Naive B cell (primary cell): ENCODE results near the gene DERA. TPM values are rescaled to one million over a fixed set of nuclear protein-coding genes. Genes with fewer than 3 reads are reported as not detected.
"Not testable (repeated sequence)": the region's sequence is repeated elsewhere in the genome, so short reads cannot be mapped to it uniquely, and the experiment has no call there.

Source experiments
- ATAC-seq, 2 donors: fragments of 150-1000 bp; cut with Tn5 transposase; 2 replicates each; pipeline ENCODE4 v1.10.0; 2021; ENCODE audit warnings: low read depth in 2 of 2, mild to moderate bottlenecking in 2 of 2, moderate library complexity in 2 of 2
- DNase-seq: peaks from one replicate; pipeline ENCODE4 v3.0.0; 2022
- H3K27ac Mint-ChIP-seq, 6 donors: one replicate each; pipeline ENCODE4 v1.8.0; 2020 to 2022; ENCODE audit warnings: mild to moderate bottlenecking in 6 of 6, mixed read lengths in 6 of 6, moderate library complexity in 5 of 6, inconsistent platforms in 2 of 6
- H3K27me3 Mint-ChIP-seq, 3 donors: one replicate each; pipeline ENCODE4 v1.8.0; 2021 to 2022; ENCODE audit warnings: mixed read lengths in 3 of 3, mild to moderate bottlenecking in 1 of 3
- H3K36me3 Mint-ChIP-seq, 2 donors: one replicate each; pipeline ENCODE4 v1.8.0; 2020 to 2022; ENCODE audit warnings: mixed read lengths in 2 of 2, inconsistent platforms in 1 of 2, mild to moderate bottlenecking in 1 of 2
- H3K4me1 Mint-ChIP-seq, 3 donors: one replicate each; pipeline ENCODE4 v1.8.0; 2020 to 2022; ENCODE audit warnings: mixed read lengths in 3 of 3, inconsistent platforms in 1 of 3, mild to moderate bottlenecking in 1 of 3, moderate library complexity in 1 of 3
- H3K4me3 Mint-ChIP-seq, 8 donors: one replicate each; pipeline ENCODE4 v1.8.0; 2020 to 2022; ENCODE audit warnings: mild to moderate bottlenecking in 8 of 8, mixed read lengths in 8 of 8, moderate library complexity in 8 of 8, inconsistent platforms in 2 of 8
- H3K9me3 Mint-ChIP-seq, 7 donors: one replicate each; pipeline ENCODE4 v1.8.0; 2020 to 2022; ENCODE audit warnings: mixed read lengths in 7 of 7, mild to moderate bottlenecking in 5 of 7, inconsistent platforms in 2 of 7, moderate library complexity in 1 of 7
- polyA plus RNA-seq, 6 donors: library from polyadenylated mRNA; unstranded; fragments of 300-500 nt; fragmentation: Illumina TruSeq; gene quantifications; one replicate each; pipeline ENCODE4 v1.2.3, GENCODE V29; 2021; ENCODE audit warnings: low read depth in 6 of 6

DERA gene
- polyA plus RNA-seq, 6 donors from 2014 or later, result 40.4 to 51.5 (median 46.9) TPM

DNA sequence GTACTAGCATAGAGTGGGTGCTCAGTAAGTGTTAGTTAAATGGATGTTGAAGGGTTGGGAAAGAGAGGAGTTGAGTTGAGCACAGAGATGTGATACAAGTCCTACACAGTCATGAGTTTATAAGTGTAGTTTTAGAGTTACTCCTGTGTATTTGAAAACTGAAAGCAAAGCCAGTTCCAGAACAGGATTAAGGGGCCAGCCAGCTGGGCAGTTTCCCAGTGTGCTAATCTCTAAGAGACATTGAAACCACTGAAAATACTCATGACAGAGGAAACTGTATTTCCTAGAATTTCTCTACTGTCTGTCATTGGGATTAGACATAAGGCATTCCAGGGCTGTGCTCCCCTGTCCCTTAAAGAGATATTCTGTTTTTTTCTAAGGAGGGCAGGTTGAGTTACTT is 101.0 kb downstream of the DERA start:
- no peak overlapping the region for H3K4me3 Mint-ChIP-seq
- H3K9me3 Mint-ChIP-seq, result peaks cover 6 to 53% (median 40%) of the 10 kb centered on the region in 7 donors
- H3K4me1 Mint-ChIP-seq, result no peaks in the 10 kb centered on the region
- no peaks in the 10 kb centered on the region for H3K27me3 Mint-ChIP-seq
- peaks cover 50 to 60% of the 10 kb centered on the region in 2 donors for H3K36me3 Mint-ChIP-seq
- no peak overlapping the region for H3K27ac Mint-ChIP-seq
- DNase-seq (no peak), ATAC-seq (no peak)

DNA sequence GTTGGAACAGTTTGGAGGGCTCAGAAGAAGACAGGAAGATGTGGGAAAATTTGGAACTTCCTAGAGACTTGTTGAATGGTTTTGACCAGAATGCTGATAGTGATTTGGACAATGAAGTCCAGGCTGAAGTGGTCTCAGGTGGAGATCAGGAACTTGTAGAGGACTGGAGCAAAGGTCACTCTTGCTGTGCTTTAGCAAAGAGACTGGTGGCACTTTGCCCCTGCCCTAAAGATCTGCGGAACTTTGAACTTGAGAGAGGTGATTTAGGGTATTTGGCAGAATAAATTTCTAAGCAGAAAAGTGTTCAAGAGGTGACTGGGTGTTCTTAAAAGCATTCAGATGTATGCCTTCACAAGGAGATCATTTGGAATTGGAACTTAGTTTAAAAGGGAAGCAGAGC is 102.6 kb downstream of the DERA start:
- not testable (repeated sequence) for ATAC-seq, DNase-seq, H3K27me3 Mint-ChIP-seq, H3K4me1 Mint-ChIP-seq
- Mint-ChIP-seq H3K4me3 (peak overlapping the region in 1 of 8 donors; percentile 41), H3K27ac (peak overlapping the region in 1 of 6 donors; percentile 9), H3K36me3 (peaks cover 50 to 58% of the 10 kb centered on the region in 2 donors), H3K9me3 (peaks cover 6 to 53% (median 40%) of the 10 kb centered on the region in 7 donors)

DNA sequence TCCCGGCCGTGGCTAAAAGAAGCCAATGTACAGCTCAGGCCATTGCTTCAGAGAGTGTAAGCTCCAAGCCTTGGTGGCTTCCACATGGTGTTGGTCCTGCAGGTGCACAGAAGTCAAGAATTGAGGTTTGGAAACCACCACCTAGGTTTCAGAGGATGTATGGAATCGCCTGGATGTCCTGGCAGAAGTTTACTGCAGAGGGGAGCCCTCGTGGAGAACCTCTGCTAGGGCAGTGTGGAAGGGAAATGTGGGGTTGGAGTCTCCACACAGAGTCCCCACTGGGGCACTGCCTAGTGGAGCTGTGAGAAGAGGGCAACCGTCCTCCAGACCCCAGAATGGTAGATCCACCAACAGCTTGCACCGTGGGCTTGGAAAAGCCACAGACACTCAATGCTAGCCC is 103.3 kb downstream of the DERA start:
- not testable (repeated sequence) for H3K4me3 Mint-ChIP-seq, DNase-seq, H3K4me1 Mint-ChIP-seq, ATAC-seq, H3K27me3 Mint-ChIP-seq, H3K27ac Mint-ChIP-seq
- H3K9me3 Mint-ChIP-seq, result peaks cover 6 to 53% (median 40%) of the 10 kb centered on the region in 7 donors
- peaks cover 54 to 65% of the 10 kb centered on the region in 2 donors for H3K36me3 Mint-ChIP-seq

DNA sequence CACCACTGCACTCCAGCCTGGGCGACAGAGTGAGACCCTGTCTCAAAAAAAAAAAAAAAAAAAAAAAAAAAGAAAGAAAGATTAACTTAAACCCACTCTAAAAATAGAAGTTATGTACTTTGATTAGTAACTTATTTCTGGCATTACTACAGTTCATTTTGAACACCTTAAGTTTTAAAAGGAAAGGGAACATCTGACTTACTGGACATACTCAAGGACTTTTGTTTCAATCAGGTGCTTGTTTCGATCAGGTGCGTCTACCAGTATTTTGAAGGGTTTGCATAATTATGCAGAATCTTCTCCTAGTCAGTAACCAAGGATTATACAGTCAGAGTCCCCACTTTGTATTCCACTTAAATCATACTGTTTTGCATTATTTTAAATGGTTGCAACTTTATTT is 105.6 kb downstream of the DERA start:
- no peaks in the 10 kb centered on the region for H3K27me3 Mint-ChIP-seq
- ATAC-seq, result no peak
- H3K9me3 Mint-ChIP-seq, result peaks cover 17 to 67% (median 51%) of the 10 kb centered on the region in 7 donors
- H3K4me1 Mint-ChIP-seq, result peaks cover 0 to 5% (median 3%) of the 10 kb centered on the region in 3 donors
- no peak for DNase-seq
- no peak overlapping the region for H3K4me3 Mint-ChIP-seq
- H3K36me3 Mint-ChIP-seq, result peaks cover 70 to 72% of the 10 kb centered on the region in 2 donors
- no peak overlapping the region for H3K27ac Mint-ChIP-seq

DNA sequence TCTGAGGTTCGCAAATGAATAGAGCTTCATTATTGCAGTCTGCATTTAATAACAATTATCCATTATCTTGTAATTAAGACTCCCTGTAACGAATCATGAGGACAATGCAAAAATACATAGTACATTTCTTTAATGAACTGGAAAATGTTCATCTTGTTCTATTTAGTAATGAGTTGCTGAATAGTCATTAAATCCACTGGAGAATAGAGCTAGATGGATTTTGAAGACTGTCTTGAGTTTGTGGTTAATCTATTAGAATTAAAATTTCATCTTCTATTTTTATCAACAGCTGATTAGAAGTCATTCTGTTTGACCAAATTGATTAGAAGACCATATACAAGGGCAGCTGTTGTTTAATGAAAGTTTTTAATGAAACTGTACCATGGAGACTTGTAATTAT is 107.2 kb downstream of the DERA start:
- H3K27me3 Mint-ChIP-seq, result no peaks in the 10 kb centered on the region
- no peak overlapping the region for H3K27ac Mint-ChIP-seq
- H3K9me3 Mint-ChIP-seq, result peaks cover 21 to 60% (median 44%) of the 10 kb centered on the region in 7 donors
- H3K36me3 Mint-ChIP-seq, result peaks cover 66 to 73% of the 10 kb centered on the region in 2 donors
- no peak for DNase-seq
- ATAC-seq, result no peak
- peaks cover 0 to 5% (median 3%) of the 10 kb centered on the region in 3 donors for H3K4me1 Mint-ChIP-seq
- no peak overlapping the region for H3K4me3 Mint-ChIP-seq

DNA sequence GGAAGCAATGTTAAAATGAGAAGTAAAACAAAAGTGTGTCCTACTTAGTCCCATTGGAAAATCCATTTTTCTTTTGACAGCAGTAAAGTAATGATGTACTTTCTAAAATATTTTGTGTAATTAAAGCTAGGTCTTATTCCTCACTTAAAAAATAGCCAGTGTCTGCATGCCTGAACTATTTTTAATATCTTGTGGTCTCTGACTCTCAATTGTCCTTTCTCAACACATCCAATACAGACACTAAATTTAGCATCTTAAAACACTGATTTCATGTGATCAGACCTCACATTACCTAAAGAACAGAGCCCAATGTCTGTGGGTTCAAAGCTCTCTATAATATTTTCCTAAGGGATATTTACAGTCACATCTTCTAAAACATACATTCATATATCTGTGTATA is 108.0 kb downstream of the DERA start:
- no peaks in the 10 kb centered on the region for H3K27me3 Mint-ChIP-seq
- DNase-seq (no peak), ATAC-seq (no peak)
- H3K4me1 Mint-ChIP-seq, result peaks cover 0 to 5% (median 3%) of the 10 kb centered on the region in 3 donors
- H3K9me3 Mint-ChIP-seq, result peaks cover 15 to 51% (median 36%) of the 10 kb centered on the region in 7 donors
- H3K36me3 Mint-ChIP-seq, result peaks cover 66 to 71% of the 10 kb centered on the region in 2 donors
- peak overlapping the region in 1 of 6 donors; percentile 69 for H3K27ac Mint-ChIP-seq
- H3K4me3 Mint-ChIP-seq, result no peak overlapping the region

DNA sequence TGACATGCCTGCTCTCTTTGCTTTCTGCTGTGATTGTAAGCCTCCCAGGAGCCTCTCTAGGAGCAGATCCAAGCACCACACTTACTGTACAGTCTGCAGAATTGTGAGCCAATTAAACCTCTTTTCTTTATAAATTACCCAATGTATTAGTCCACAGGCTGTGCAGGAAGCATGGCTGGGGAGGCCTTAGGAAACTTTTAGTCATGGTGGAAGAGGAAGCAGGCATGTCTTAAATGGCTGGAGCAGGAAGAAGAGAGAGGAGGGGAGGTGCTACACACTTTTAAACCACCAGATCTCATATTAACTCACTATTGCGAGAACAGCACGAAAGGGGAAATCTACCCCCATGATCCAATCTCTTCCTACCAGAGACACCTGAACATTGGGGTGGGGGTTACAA is 108.9 kb downstream of the DERA start:
- H3K9me3 Mint-ChIP-seq, result peaks cover 15 to 42% (median 27%) of the 10 kb centered on the region in 7 donors
- H3K4me3 Mint-ChIP-seq, result no peak overlapping the region
- peaks cover 59 to 68% of the 10 kb centered on the region in 2 donors for H3K36me3 Mint-ChIP-seq
- no peak overlapping the region for H3K27ac Mint-ChIP-seq
- no peak for ATAC-seq
- peaks cover 0 to 5% (median 3%) of the 10 kb centered on the region in 3 donors for H3K4me1 Mint-ChIP-seq
- no peak for DNase-seq
- no peaks in the 10 kb centered on the region for H3K27me3 Mint-ChIP-seq

DNA sequence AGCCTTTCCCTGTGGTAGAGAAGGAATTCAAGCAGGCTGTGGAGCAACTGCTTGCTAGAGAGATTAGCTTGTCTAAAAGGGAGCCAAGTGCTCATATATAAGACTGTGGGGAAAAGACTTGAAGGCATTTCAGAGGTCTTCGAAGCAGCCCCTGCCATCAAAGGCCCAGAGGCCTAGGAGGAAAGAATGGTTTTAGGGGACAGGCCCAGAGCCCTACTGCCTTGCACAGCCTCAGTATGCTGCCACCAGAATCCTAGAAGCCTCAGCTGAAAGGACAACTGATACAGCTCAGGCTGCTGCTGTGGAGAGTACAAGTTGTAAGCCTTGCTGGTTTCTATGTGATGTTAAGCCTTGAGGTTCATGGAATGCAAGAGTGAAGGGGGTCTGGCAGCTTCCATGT is 109.9 kb downstream of the DERA start:
- no peaks in the 10 kb centered on the region for H3K27me3 Mint-ChIP-seq
- H3K36me3 Mint-ChIP-seq, result peaks cover 49 to 62% of the 10 kb centered on the region in 2 donors
- DNase-seq (no peak), ATAC-seq (no peak)
- no peak overlapping the region for H3K27ac Mint-ChIP-seq
- peaks cover 12 to 34% (median 18%) of the 10 kb centered on the region in 7 donors for H3K9me3 Mint-ChIP-seq
- H3K4me1 Mint-ChIP-seq, result peaks cover 0 to 5% (median 3%) of the 10 kb centered on the region in 3 donors
- H3K4me3 Mint-ChIP-seq, result no peak overlapping the region

DNA sequence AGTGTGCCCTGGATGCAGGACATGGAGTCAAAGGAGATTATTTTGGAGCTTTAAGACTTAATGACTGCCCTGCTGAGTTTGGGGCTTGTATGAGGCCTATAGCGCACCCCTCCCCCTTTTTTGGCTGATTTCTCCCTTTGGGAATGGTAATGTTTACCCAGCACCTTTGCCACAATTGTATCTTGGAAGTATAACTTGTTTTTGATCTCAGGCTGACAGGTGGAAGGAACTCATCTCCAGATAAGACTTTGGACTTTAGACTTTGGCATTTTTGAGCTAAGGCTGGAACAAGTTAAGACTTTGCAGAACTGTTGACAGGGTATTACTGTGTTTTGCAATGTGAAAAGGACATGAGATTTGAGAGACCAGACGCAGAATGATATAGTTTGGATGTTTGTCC is 110.5 kb downstream of the DERA start:
- peaks cover 0 to 5% (median 3%) of the 10 kb centered on the region in 3 donors for H3K4me1 Mint-ChIP-seq
- ATAC-seq (no peak), DNase-seq (no peak)
- no peaks in the 10 kb centered on the region for H3K27me3 Mint-ChIP-seq
- H3K27ac Mint-ChIP-seq, result no peak overlapping the region
- H3K36me3 Mint-ChIP-seq, result peaks cover 47 to 62% of the 10 kb centered on the region in 2 donors
- peaks cover 12 to 30% (median 17%) of the 10 kb centered on the region in 7 donors for H3K9me3 Mint-ChIP-seq
- no peak overlapping the region for H3K4me3 Mint-ChIP-seq

DNA sequence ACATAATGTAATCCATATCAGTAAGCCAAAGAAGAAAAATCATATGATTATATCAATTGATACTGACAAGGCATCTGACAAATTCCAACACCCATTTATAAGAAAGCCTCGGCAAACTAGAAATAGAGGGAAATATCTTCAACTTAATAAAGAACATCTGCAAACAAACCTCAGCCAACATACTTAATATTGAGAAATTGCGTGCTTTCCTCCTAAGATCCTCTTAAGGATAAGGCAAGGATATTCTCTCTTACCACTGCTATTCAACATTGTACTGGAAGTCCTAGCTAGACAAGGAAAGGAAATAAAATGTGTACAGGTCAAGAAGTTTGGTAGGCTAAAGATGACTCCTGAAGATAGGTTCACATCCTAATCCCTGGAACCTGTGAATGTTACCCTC is 115.9 kb downstream of the DERA start:
- DNase-seq, result no peak
- Mint-ChIP-seq H3K27ac (no peak overlapping the region), H3K9me3 (peaks cover 0 to 12% (median 3%) of the 10 kb centered on the region in 7 donors), H3K27me3 (no peaks in the 10 kb centered on the region), H3K4me3 (no peak overlapping the region), H3K36me3 (peaks cover 17 to 36% of the 10 kb centered on the region in 2 donors), H3K4me1 (no peaks in the 10 kb centered on the region)
- no peak for ATAC-seq

DNA sequence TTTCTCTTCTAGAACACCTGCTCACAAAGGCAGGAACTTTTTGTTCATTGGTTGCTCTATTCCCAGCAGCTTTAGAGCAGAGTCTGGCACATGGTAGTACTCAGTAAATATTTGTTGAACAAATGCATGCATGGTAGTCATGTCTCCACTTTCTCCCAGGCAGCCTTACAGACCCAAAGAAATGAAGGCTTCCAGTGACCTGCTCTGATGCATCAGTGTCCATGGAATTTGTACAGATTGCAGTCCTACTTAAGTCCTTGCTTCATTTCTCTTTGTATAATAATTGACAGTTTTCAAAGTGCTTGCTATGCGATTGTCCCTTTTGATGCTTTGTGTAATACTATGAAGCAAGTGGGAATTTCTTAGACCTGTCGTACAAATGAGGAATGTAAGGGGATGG is 119.6 kb downstream of the DERA start:
- Mint-ChIP-seq H3K4me1 (no peaks in the 10 kb centered on the region), H3K27me3 (no peaks in the 10 kb centered on the region), H3K4me3 (no peak overlapping the region), H3K27ac (peak overlapping the region in 1 of 6 donors; percentile 1), H3K9me3 (no peaks in the 10 kb centered on the region), H3K36me3 (peaks cover 27 to 32% of the 10 kb centered on the region in 2 donors)
- ATAC-seq (no peak), DNase-seq (no peak)

DNA sequence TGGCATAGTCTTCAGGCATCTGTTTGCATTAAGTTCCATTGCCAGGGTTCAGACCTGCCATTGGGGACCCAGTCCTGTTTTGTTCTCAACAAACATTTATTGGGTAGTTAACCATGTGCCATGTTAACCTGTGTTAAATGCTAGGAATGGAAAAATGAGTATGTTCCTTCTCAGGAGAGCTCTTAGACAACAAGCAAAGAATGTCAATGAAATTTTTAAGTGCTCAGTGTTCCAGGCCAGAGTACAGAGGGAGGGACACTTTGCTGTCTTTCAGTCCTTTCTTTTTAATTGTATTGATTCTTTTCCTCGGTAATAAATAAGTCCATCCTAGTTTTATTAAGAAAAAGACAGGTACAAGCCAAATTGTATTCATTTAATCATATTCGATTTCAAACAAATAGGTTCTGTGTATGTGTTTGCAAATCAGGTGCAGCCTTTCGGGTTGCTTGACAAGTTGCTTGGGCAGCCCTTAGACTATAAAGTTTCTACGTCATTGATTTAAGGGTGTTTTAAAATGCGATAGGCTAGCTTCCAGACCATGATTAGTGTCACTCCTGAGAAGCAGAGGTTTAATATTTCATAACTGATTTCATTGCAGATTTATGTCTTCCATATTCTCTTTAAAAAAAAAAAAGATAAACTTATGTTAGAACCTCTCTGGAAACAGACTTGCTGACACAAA is 123.1 kb downstream of the DERA start:
- no peaks in the 10 kb centered on the region for H3K4me1 Mint-ChIP-seq
- DNase-seq, result no peak
- no peak for ATAC-seq
- no peaks in the 10 kb centered on the region for H3K9me3 Mint-ChIP-seq
- H3K27ac Mint-ChIP-seq, result no peak overlapping the region
- H3K36me3 Mint-ChIP-seq, result peaks cover 40 to 41% of the 10 kb centered on the region in 2 donors
- no peaks in the 10 kb centered on the region for H3K27me3 Mint-ChIP-seq
- no peak overlapping the region for H3K4me3 Mint-ChIP-seq

DNA sequence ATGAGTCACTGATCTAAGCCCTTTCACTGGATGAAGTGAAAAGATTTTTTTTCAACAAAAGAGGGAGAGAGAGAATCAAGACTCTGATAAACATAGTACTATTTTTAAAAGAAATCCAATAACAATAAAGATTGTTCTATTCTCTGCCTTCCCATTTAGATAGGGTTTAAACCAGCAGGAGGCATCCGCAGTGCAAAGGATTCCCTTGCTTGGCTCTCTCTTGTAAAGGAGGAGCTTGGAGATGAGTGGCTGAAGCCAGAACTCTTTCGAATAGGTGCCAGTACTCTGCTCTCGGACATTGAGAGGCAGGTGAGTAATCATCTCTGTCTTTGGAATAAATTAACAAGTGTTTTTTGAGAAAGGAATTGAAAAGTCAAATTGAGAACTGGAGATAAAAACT is 124.9 kb downstream of the DERA start:
- DNase-seq (no peak), ATAC-seq (no peak)
- Mint-ChIP-seq H3K4me3 (no peak overlapping the region), H3K27me3 (no peaks in the 10 kb centered on the region), H3K36me3 (peaks cover 41 to 45% of the 10 kb centered on the region in 2 donors), H3K27ac (no peak overlapping the region), H3K9me3 (peaks cover 0 to 9% (median 0%) of the 10 kb centered on the region in 7 donors), H3K4me1 (no peaks in the 10 kb centered on the region)

DNA sequence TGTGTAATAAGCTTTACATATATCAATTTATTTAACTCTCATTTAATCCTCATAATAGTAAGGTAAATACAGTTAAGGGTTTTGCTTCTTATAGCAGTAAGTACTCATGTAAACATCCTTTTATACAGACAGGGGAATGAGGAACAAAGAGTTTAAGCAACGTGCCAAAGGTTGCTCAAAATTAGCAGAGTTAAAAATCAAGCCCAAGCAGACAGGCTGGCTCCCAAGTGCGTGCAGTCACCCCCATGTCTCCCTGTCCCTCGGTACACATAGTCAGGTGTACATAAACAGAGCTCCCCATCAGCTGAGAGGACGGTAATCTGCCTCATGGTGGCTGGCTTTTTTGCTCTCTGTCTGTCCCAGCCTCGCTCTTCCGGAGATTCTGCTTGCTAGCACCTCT is 126.4 kb downstream of the DERA start:
- ATAC-seq, result no peak
- H3K4me1 Mint-ChIP-seq, result no peaks in the 10 kb centered on the region
- no peaks in the 10 kb centered on the region for H3K27me3 Mint-ChIP-seq
- DNase-seq, result no peak
- peak overlapping the region in 1 of 6 donors; percentile 61 for H3K27ac Mint-ChIP-seq
- H3K36me3 Mint-ChIP-seq, result peaks cover 38% of the 10 kb centered on the region in 2 donors
- no peak overlapping the region for H3K4me3 Mint-ChIP-seq
- H3K9me3 Mint-ChIP-seq, result peaks cover 0 to 20% (median 7%) of the 10 kb centered on the region in 7 donors
